Activated CD4-positive, alpha-beta T cell treated with anti-CD3 and anti-CD28 coated beads, Interleukin-2, Interleukin-6, amounts not matched to agents 100 ng/mL and 50 ng/mL, durations not matched to agents 16 hours and 8 hours (primary cell): ENCODE measurements around the gene ITSN2.
"Not testable (repeated sequence)": the region's sequence is repeated elsewhere in the genome, so short reads cannot be mapped to it uniquely, and the experiment has no call there.

ENCODE experiments used
- DNase-seq: peaks from one replicate; pipeline ENCODE4 v3.0.0-alpha.2; 2020

ITSN2 gene

DNA sequence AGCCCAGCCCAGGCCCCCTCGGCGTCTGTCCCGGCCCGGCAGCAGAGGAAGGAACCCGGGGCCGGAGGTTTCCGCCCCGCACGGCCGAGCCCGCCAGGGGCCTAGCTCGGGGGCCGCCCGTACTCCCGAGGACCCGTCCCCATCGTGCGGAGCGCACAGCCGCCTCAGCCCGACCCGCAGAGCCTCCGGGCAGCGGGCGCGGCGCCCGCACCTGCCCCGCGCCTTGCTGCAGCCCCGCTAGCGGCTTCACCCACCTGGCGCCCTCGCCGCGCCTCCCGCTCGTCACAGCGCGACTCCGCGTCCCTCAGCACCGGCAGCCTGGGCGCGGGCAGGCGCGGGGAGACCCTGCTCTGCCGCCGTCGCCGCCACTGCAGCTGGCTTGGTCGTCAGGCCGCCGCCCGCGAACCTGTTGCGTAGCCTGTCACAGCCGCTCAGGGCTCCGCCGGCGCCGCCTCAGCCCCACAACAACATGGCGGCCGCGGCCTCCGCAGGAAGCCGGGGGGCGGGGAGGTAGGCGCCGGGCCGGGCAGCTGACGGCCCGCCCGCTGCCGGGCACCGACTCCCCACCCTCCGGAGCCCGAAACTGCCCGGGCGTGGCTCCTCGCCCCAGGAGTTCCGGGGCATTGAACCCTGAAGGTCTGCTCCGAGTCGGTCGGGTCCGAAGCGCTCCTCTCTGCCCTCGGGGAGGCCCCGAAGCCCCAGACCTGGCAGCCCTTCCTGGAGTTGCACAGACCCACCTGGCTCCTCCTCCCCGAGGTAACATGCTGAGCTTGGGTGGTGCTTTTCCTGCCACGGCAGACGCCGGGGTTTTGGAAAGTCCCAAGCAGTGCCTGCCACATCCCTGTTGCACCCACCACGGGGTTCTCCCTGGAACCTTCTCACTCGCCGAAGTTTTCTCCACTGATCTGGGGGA, at the start of gene ITSN2:
Gene ITSN2, minus strand, starts transcription at position 487 of the 913 bp plus-strand sequence. CDS start 32,454 bp downstream, outside the sequence.
- peak; percentile 90 for DNase-seq

DNA sequence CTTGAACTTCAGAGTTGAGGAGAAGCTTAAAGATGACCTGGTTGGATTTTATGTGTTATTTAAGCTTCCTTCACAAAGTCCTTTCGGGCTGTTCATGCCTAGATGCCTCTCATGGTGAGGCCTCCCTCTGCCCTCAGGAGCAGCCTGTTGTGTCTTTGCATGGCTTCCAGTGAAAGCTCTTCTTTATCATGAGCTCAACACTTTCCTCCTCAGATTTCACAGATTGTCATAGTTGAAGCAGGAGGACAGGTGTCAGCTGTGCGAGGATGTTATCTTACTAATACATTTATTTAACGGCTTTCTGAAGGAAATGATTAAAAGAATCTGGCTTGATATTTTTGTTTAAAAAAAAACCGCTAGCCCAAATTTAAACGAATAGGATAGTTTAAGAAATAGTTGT, 48.8 kb upstream of the ITSN2 start:
- DNase-seq = no peak

DNA sequence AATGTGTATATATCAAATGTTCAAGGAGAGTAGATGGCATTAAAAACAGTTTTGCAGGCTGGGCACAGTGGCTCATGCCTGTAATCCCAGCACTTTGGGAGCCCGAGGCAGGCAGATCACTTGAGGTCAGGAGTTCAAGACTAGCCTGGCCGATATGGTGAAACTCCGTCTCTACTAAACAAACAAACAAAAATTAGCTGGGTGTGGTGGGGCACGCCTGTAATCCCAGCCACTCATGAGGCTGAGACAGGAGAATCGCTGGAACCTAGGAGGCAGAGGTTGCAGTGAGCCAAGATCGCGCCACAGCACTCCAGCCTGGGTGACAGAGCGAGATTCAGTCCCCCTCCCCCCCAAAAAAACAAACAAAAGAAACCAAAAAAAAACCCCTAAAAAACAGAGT, 48.4 kb upstream of the ITSN2 start:
- DNase-seq = not testable (repeated sequence)

DNA sequence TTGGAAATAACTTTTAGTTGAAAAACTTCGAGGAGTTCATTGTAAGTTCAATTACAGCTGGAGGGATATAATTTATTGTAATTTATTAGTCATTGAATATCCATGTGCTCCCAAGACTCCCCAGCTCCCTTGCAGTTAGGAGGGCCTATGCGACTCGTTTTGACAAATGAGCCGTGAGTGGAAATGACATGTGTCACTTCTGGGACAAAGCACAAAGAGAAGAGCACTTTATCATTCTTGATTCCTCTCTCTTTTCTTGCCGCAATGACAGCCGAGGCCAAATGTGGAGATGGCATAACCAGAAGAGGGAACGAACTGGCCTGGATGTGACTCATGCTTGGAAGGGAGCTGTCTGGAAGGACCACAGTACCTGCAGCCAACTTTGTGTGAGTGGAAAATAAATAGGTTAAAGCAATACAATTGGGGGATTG, 44.2 kb upstream of the ITSN2 start:
- DNase-seq = no peak

DNA sequence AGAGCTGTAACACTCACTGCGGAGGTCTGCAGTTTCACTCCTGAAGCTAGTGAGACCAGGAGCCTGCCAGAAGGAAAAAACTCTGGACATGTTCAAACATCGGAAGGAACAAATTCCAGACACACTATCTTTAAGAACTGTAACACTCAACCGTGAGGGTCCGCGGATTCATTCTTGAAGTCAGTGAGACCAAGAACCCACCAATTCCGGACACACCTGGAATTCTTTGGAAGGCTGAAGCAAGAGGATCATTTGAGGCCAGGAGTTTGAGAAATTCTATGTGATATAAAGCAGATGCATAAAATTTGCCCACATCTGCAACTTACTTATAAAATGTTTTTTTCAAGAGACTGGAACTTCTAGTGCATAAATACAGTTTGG, 43.5 kb upstream of the ITSN2 start:
- DNase-seq = no peak

DNA sequence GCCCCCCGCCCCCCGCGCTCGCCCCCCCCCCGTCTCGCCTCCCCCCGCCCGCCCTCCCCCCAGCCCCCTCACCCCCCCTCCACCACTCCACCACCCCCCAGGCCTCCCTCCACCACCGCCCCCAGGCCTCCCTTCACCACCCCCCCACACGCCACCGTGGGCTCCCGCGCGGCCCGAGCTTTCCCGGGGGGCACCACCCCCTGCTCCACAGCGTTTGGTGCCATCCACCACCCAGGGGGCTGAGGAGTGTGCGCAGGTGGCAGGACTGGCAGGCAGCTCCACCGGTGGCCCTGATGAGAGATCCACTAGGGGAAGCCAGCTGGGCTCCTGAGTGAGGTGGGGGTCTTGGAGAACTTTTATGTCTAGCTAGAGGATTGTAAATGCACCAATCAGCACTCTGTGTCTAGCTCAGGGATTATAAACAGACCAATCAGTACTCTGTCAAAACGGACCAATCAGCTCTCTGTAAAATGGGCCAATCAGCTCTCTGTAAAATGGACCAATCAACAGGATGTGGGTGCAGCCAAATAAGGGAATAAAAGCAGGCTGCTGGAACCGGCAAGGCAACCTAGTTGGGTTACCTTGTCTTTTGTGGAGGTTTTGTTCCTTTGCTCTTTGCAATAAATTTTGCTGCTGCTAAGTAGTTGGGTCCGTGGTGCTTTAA, 43.0 kb upstream of the ITSN2 start:
- no peak for DNase-seq

DNA sequence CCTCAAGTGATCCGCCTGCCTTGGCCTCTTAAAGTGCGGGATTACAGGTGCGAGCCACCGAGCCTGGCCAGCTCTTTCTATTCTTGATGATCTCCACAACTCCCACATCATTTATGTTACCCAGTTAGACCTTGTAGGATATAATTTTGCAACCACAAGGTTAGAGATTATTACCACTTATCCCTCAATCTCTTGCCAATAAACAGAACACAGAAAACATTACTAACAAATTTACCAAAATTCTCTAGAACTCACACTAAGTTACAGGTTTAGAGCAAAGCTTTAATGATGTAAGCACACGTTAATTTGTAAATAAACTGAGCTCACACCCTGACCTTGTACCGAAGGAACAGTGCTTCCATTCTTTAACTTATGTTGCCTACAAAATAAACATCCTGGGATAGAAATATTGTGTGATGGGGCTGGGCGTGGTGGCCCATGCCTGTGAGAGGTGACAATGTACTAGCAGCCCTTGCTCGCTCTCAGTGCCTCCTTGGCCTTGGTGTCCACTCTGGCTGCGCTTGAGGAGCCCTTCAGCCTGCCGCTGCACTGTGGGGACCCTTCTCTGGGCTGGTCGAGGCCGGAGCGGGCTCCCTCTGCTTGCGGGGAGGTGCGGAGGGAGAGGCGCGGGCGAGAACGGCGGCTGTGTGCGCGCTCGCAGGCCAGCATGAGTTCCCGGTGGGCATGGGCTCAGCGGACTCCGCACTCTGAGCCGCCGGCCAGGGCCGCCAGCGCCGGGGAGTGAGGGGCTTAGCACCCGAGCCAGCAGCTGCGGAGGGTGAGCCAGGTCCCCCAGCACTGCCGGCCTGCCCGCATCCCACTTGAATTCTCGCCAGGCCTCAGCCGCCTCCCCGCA, 42.1 kb upstream of the ITSN2 start:
- DNase-seq = no peak

DNA sequence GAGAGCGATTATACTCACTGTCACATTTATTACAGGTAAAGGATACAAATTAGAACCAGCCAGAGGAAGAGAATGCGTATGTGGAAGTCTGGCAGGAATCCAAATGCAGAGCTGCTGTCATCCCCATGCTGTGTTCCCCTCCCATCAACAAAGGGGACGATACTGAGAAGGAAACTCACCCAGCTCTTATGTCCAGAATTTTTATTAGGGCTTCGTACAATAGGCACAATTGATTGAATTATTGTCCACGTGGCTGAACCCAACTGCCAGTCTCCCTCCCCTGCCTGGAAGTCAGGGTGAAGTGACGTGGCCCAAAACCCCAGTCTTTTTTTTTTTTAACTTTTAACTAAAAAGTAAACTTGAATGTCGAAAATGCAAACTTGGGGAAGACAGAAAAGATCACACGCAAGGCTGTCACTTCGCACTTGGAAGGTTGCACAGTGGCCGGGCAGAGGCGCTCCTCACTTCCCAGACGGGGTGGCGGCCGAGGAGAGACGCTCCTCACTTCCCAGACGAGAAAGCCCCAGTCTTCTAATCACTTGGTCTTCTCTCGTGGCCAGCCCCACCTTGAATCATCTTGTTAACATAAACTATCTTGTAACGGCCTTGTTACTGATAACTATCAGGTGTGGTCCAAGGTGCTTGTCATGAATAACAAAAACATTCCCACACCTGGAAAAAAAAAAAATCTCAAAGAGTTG, 40.0 kb upstream of the ITSN2 start:
- no peak for DNase-seq

DNA sequence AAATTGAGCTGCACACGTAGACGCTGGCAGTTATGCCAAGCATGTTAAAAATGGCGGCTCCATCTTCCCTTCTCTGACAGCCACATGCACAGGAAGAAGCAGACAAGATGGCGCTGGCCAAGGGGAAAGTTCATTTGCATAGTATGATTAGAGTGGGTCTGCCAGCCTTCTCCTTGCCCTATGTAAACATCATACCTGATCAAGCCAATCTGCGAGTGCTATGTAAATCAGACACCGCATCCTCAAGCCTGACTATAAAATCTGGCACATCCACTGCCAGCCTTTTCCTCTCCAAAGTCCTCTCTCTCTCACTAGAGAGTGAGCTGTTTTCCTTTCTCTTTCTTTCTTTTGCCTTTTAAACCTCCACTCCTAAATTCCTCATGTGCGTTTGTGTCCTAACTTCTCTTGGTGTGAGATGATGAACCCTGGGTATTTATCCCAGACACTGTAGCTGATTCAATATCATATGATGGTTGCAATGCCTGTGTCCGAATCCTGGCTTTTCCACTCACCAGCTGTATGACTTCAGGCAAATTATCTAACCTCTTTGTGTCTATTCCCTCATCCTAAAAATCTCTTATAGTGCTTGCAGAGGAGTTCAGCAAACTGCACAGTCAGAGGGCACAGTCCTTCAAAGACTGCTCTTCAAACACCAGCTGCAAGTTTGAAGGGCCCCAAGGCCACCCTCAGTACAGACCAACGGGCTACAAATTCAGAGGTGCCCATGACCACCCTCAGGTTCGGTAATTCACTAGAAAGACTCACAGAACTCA, 39.3 kb upstream of the ITSN2 start:
- no peak for DNase-seq

DNA sequence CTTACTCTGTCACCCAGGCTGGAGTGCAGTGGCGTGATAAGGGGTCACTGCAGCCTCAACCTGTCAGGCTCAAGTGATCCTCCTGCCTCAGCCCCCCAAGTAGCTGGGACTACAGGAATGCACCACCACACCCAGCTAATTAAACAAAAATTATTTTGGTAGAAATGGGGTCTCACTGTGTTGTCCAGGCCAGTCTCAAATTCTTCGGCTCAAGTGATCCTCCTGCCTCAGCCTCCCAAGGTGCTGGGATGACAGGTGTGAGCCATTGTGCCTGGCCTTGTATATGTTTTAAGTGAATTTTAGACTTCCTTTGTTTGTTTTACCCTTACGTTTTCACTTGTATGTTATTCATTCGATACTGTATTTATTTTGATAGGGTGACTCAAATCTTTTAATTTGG, 34.7 kb upstream of the ITSN2 start:
- no peak for DNase-seq

DNA sequence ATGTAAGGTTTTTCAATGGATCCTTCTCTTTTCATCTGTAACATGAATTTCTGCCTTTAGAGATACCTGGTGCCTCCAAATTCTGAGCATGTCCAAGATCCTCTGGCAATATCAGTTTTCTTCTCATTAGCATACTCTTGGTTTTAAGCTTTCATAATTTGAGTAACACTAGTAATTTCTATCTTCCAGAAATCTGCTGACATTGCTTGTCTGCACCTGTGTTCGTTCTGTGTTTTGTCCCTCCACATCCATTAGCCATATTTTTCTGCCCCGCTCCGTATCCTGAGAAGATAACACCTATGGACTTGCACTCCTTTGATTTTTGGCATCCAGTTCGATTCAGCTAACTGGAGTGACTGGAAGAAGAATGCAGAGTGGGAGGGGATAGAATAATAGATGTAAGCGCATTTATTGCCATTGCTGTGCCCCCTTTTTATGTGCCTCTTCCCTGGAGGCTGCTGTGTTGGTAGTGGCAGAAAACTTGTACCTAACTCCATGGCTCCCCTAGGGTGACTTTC, 32.3 kb upstream of the ITSN2 start:
- DNase-seq = no peak

DNA sequence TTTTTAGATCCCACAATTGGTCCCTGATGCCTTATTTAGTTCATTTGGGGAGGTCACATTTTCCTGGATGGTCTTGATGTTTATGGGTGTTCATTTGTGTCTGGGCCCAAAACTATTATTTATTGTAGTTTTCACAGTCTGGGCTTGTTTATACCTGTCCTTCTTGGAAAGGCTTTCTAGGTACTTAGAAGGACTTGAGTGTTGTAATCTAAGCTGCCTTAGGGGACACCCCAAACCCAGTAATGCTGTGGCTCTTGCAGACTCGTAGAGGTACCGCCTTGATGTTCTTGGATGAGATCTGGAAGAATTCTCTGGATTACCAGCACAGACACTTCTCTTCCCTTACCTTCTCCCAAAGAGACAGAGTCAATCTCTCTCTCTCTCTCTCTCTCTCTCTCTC, 25.0 kb upstream of the ITSN2 start:
- DNase-seq = no peak

DNA sequence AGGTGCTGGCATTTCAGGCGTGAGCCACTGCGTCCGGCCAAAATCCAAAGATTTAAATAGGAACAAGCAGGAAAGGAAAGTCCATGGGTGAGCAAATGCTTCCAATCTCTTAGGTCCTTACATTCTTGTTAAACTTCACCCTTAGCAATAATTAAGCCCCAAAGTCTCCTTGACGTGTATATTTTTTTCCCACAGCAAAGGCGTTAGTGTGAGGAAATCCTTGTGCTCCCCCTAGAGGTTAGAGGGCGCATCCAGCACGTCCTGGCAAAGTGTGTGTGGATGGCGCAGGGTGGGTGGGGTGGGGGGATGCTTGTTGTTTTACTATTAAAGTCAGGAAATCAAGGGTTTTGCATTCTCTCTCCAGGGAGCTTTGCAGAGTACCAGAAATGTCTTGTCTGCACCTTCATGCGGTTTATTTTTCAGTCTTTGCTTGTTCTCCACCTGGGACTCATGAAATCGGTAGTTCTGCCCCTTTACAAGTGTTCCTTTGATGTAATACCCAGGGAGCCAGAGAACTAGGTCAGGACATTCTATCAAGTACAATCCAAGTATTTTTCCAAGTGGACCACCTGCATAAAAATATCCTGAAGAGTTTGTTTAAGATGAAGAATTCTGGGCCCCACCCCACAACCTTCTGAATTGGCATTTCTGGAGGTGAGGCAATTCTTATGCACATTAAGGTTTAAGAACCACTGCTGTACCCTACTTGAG, 22.2 kb upstream of the ITSN2 start:
- DNase-seq = peak; percentile 75

DNA sequence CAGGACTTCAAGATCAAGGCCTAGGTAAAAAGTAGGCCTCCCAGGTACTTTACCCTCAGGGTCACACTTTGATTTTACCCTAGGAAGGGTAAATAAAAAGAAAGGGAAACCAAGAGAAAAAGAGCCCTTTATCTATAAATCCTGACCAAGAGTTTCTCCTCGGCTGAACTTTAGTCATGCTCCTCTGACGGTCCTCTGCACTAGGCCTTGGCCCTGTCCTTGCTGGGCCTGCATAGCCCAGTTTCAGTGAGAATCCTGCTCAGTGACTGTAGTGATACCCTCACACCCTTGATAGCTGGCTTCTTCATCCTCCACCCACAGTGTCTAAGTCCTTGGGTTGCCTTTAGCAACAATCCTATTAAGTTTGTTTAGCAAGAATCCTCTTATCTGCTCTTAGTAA, 20.5 kb upstream of the ITSN2 start:
- DNase-seq = no peak

DNA sequence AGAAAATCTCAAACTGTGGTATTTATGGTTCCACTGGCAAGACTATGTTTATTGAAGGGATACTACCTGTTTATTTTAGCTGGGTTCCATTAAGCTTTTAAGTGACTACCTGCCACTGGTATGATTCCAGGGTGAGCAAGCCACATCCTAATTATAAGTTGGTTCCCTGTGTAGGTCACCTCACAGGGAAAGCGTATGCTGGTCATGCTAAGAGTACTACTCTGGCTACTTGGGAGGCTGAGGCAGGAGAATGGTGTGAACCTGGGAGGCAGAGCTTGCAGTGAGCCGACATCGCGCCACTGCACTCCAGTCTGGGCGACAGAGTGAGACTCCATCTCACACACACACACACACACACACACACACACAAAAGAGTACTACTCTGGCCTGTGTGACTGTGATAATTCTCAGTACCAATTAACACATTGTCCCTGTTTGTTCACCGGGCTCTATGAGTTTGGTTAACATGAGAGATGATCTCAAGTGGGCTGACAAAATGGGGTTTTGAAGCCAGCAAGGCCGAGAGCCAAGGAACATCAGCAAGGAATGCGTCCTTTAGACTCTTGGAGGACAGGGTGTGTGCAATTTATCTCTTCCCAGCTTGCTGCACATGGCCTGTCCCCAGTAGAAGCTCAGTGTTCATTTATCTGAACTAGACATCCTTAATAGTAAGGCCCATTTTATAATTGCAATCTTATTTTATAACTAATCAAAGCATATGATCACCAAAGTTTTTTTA, 15.2 kb upstream of the ITSN2 start:
- DNase-seq = no peak

DNA sequence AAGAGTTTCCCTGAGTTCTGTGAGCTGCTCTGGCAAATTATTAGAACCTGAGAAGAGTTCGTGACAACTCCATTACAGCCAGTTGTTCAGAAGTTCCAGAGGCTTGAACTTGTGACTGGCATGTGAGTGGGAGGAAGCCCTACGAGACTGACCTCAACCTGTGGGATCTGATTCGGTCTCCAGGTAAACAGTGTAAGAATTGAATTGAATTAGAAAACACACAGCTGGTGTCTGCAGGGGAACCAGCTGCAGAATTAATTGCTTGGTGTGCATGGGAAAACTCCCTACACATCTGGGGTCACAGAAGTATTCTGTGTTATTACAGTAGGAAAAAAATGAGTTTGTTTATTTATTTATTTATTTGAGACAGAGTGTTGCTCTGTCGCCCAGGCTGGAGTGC, 14.0 kb upstream of the ITSN2 start:
- DNase-seq = no peak

DNA sequence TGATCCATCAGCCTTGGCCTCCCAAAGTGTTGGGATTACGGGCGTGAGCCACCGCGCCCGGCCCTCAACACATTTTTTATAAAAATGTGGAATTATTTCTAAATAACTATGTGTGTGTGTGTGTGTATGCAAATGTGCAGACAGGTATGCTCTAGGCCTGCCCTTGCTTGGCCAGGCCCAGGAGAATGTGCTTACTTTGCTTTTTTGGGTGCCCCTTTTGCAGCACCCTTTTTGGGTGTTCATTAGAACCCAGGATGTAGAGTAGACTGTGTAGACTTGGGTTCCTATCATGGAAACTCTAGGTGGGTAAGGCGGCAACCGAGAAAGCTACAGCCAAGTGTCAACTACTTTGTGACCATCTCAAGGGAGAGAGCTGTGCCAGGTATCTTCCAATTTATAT, 11.7 kb upstream of the ITSN2 start:
- no peak for DNase-seq

DNA sequence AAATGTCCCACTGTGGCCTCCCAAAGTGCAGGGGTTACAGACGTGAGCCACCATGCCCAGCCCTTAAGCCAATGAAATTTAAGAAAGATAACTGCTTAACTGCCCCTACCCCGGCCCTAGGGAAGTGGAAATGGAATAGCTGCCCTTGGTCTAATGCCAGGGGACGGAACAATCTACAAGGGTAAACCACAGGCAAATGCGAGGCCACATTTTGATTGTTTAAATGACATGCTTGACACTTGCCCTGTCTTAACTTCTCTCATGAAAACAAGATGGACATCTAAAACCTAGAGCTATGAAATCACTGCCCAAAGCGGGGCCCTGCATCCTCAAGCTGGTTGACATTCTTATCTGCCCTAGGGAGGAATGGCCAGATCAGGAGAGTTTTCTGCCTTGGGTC, 5.5 kb upstream of the ITSN2 start:
- no peak for DNase-seq

DNA sequence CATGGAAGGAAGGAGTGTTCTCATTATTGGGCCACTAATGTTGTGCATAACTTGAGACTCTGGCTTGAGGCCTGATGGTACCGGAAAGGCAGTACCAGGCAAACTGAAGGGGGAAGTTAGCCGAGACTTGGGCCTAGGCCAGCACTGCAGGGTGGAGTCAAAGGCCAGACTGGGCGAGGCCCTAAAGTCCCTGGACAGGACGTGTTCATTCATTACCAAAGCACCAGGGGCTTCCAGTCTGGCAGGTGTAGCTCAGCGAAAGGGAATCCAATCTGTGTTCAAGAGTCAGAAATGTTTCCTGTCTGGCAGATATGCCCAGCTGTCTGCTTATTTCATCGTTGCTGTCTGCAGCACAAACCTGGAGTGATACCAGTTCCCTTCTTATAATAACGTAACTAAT, 4.7 kb upstream of the ITSN2 start:
- no peak for DNase-seq

DNA sequence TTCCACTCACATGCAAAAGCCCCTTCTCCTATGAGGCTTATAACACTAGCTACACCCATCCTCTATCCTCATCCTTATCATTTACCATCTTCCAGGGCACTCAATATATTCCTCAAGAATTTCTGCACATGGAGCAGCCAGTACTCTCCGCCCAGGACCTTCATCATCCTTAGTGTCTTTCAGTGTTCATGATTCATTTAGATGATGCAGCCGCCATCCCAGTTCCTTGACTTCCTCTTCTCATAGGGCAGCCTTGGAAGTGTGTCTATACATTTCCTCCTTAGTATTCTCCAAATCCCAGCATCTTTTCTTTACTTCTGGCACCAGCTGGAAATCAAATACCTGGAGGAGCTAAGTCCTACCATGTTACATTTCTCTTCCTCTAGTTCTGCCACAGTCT, 3.0 kb upstream of the ITSN2 start:
- no peak for DNase-seq
